IMR-90 (cell line): Measurements from ENCODE around the gene ARPC5.

Experiments used
- BHLHE40 ChIP-seq: fragments of 150-350 bp; IDR thresholded peaks from 2 replicates; pipeline ENCODE4 v1.6.1; 2016; ENCODE audit warnings: mild to moderate bottlenecking, low read depth, low read length
- CEBPB ChIP-seq: IDR thresholded peaks from 2 replicates; pipeline ENCODE4 v1.6.1; 2012; ENCODE audit warnings: low read depth, low read length, improper control_type of control experiment
- MXI1 ChIP-seq: IDR thresholded peaks from 2 replicates; pipeline ENCODE4 v1.6.1; 2012; ENCODE audit warnings: low read depth, mild to moderate bottlenecking, low read length, moderate library complexity, borderline replicate concordance
- NFE2L2 ChIP-seq: fragments of 150-350 bp; IDR thresholded peaks from 2 replicates; pipeline ENCODE4 v1.6.1; 2016; ENCODE audit warnings: low read depth, mild to moderate bottlenecking, low read length
- POLR2A ChIP-seq: IDR thresholded peaks from 2 replicates; pipeline ENCODE4 v1.6.1; 2012; ENCODE audit warnings: mild to moderate bottlenecking, low read depth, low read length
- RCOR1 ChIP-seq: IDR thresholded peaks from 2 replicates; pipeline ENCODE4 v1.6.1; 2012; ENCODE audit warnings: mild to moderate bottlenecking, low read length, improper control_type of control experiment; ENCODE audit not compliant: insufficient replicate concordance
- RFX5 ChIP-seq: IDR thresholded peaks from 2 replicates; pipeline ENCODE4 v1.8.0; 2012; ENCODE audit warnings: low read depth, mild to moderate bottlenecking, low read length, moderate library complexity
- SMC3 ChIP-seq: fragments of 150-350 bp; IDR thresholded peaks from 2 replicates; pipeline ENCODE4 v1.6.1; 2016; ENCODE audit warnings: low read depth, mild to moderate bottlenecking, antibody characterized with exemption, low read length, moderate library complexity
- USF2 ChIP-seq: fragments of 150-350 bp; IDR thresholded peaks from 2 replicates; pipeline ENCODE4 v1.6.1; 2017; ENCODE audit warnings: mild to moderate bottlenecking, antibody characterized with exemption, low read length, low read depth
- TF ChIP-seq, protein P1 (sequence below): conservative IDR thresholded peaks from 2 replicates; pipeline ENCODE4 v1.5.1; 2012; ENCODE audit warnings: mild to moderate bottlenecking, low read depth, low read length, improper control_type of control experiment
- TF ChIP-seq, protein P2 (sequence below): fragments of 150-350 bp; IDR thresholded peaks from 2 replicates; pipeline ENCODE4 v1.6.1; 2016; ENCODE audit warnings: low read depth, mild to moderate bottlenecking, low read length, moderate library complexity, borderline replicate concordance

DNA sequence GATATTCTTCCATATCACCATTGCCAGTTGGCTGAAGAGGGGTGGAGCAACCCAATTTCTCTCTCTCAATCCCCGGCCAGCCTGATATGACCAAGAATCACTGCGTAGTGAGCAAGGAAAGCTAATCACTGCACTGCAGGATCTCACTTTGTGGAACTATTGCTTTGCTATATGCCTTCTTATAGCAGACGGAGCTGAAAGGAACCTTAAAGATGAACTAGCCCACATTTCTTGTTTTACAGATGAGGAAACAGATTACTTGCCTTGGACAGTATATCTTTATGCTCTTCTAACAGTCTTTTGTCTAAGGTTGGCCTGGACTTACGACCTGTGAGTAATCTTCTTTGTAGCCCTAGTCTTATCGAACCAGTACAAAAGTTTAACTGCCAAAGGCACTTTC lies 9.9 kb upstream of the ARPC5 start:
- TF ChIP-seq, protein P1, sequence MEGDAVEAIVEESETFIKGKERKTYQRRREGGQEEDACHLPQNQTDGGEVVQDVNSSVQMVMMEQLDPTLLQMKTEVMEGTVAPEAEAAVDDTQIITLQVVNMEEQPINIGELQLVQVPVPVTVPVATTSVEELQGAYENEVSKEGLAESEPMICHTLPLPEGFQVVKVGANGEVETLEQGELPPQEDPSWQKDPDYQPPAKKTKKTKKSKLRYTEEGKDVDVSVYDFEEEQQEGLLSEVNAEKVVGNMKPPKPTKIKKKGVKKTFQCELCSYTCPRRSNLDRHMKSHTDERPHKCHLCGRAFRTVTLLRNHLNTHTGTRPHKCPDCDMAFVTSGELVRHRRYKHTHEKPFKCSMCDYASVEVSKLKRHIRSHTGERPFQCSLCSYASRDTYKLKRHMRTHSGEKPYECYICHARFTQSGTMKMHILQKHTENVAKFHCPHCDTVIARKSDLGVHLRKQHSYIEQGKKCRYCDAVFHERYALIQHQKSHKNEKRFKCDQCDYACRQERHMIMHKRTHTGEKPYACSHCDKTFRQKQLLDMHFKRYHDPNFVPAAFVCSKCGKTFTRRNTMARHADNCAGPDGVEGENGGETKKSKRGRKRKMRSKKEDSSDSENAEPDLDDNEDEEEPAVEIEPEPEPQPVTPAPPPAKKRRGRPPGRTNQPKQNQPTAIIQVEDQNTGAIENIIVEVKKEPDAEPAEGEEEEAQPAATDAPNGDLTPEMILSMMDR, result no peak
- TF ChIP-seq POLR2A (no peak), SMC3 (no peak), RFX5 (no peak), RCOR1 (no peak), USF2 (no peak), BHLHE40 (no peak), NFE2L2 (no peak), CEBPB (no peak), MXI1 (no peak)
- TF ChIP-seq, protein P2, sequence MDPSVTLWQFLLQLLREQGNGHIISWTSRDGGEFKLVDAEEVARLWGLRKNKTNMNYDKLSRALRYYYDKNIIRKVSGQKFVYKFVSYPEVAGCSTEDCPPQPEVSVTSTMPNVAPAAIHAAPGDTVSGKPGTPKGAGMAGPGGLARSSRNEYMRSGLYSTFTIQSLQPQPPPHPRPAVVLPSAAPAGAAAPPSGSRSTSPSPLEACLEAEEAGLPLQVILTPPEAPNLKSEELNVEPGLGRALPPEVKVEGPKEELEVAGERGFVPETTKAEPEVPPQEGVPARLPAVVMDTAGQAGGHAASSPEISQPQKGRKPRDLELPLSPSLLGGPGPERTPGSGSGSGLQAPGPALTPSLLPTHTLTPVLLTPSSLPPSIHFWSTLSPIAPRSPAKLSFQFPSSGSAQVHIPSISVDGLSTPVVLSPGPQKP, result no peak
